HG02623 (cell line): Measurements from ENCODE around the gene CHI3L2.

Source experiments
- ATAC-seq: cut with Tn5 transposase; IDR thresholded peaks from one replicate; pipeline ENCODE4 v1.9.1; 2021; ENCODE audit warnings: moderate library complexity; ENCODE audit not compliant: unreplicated experiment

Gene CHI3L2

DNA sequence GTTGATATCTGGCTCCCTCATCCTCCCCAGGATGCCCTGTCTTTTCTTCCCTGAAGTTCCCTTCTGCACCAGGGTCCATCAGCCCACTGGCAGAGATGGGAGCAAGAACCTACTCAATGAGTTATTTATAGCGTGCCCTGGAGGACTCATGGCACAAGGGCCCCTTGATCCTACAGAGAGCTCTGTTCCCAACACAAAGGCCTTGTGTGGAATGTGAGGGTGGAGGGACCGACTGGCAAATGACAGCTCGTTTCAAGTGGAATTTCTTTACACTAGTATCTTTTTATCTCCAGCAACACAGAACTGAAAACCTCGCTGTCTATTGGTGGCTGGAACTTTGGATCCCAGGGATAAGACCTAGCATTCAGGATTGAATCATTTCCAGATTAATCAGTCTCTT, 22.4 kb downstream of the CHI3L2 start:
- no peak for ATAC-seq

DNA sequence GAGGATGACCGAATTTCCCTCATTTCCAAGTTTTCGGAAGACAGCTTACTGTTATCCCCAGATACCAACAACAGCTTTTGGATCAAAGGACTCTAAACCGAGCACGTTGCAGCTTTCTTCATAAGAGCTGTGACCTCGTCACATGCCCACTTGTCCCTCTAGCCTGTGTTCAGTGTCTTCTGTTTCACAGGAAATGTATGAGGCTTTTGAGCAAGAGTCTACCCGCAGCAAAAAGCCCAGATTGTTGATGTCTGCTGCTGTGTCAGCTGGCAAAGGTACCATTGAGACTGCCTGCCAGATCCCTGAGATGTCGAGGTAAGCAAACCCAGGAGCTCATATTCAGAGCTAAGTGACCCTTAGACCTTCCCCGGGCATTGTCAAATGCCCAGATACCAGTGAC, 24.1 kb downstream of the CHI3L2 start:
- ATAC-seq = no peak

DNA sequence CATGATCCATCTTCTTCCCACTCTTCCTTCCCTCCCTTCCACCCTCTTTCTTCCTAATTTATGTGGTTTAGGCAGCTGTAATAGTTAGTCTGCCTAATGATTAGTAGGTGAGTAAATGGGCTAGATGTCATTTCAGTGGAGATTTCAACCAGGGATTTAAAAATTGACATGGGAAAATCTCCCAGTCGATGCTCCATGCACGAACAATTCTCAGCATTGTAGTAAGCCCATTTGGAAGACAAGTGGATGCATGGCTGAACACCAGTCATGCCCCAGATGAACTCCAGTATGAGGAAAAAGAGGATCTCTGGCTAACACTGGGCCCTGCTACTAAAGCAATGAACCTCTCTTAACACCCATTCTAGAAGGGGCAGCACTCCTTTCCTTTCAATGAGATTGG, 25.3 kb downstream of the CHI3L2 start:
- ATAC-seq = no peak

DNA sequence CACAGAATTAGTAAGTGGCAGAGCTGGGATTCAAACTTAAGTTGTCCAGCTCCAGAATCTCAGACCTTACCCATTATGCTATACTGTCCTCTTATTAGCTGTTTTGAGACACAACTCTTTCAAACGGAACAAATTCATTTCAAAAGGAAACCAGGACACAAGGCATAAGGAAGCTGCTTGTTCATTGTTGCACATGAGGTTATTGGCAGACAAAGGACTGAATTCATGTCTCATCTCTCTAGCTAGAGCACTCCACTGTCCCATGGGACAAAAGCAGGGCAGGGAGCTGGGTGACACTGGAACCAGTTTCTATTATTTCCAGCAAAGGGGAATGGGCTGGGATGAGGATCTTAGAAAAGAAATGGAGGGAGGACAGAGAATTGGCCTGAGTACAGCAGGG, 26.4 kb downstream of the CHI3L2 start:
- ATAC-seq = no peak

DNA sequence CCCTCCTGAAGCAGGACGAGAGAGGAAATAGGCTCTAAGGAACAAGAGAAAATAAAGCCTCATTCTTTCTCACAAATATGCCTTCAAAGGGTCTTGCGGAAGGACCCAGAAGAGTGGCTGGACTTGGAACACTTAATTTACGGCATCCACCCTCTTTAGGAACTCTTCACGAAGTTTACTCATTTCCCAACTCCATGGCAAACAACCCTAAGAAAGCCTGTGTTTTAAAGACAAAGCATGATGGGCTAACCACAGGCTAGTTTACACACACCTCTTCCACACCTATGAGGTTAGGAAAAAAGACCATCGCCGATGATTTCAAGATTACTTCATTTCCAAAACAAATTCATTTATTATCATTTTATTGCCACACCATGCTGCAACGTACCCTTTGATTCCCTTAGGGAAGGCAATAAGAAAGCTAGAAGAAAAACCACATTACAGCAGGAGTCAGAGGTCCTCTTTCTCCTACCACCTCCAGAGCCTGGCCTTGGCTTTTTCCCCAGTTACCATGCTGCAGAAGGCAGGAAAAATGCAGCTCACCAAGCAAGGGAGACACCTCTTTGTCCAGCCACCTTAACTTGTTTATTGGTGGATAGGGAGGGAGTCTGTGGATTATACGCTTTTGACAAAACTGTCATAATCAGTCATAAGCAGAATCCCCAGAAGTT, 29.6 kb downstream of the CHI3L2 start:
- ATAC-seq = no peak

DNA sequence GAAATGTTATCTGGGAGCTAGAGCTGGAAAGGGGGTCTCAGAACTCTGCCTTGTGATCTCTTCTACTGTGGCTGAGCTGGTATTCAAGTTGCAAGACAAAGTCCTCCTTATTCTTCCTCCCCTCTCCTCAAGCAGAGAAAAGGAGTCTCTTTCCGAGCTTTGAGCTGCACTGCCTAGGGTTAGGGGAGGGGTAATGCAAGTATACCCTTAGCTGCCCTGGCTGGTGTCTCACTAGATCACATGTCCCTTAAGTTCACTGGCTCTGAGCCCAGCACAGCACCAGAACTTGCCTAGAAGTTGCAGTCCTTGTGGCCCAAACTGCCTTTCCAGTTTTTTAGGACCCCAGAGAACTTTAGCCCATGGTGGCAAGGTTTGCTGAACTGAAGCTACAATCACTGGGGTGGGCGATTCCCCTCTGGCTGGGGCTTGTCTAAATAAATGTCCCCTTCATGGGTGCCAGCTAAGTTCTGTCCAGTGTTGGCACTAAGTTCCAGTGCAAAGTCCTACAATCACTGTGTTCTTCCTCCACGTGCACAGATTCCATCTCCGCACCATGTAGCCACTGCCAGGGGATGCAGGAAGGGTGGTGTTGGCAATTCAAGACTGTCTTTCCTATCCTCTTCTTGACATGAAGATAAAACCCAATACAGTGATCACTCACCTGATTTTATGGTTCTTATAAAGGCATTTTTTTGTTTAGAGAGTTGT, 40.4 kb downstream of the CHI3L2 start:
- no peak for ATAC-seq

DNA sequence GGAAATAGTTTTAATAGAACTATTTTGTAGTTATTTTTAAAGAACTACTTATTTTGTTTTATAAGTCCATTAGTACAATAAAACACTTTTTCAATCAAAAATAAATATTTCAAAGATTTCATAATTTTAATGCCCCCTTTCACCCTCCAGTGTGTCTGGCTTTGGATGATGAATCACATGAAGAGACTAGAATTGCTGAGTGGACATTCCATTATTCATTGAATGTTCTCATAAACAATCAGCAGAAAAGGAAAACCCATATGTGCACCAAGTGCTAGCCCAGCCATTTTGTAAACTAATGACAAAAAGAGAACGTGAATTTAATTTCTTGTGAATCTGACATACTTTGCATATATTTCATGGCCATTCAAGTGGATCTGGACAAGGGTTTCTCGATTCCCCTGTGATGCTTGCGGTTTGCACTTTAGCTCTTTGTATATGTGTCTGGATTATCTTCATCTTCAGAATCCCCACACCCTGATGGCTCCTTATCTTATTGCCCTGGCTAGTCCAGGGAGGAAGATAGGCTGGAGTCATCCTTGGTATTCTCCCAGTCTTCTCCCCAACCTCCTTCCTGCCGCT, 42.4 kb downstream of the CHI3L2 start:
- no peak for ATAC-seq

DNA sequence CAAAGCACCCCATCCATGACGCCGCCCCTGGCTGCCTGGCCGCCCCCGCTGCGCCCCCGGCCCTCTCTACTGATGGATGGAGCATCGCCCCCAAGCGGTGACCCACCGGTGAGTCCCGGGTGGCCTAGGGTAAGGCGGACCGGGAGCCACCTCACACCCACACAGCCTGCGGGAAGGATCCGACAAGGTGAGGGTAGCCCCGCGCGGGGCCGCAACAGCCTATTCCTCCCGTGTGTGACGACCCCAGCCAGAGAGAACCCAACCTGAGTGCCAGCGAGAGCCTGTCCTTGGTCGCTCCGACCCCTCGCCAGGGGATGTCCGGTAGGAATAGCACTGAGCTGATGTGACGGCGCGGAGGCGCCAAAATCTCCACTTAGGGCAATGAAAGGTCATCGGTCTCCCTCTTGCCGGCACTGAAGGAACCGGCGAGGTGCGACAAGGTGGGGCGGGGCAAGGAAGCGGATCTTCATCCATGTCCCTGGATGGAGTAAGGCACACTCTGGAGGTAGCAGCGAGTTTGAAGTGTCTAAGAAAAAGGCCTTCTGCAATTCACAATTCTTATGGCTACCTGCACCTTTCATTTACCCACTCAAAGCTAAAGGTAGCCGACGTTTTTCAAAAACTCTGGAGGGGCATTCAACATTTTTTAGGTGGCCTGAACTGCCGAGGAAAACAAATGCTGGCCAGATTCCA, 43.4 kb downstream of the CHI3L2 start:
- no peak for ATAC-seq

DNA sequence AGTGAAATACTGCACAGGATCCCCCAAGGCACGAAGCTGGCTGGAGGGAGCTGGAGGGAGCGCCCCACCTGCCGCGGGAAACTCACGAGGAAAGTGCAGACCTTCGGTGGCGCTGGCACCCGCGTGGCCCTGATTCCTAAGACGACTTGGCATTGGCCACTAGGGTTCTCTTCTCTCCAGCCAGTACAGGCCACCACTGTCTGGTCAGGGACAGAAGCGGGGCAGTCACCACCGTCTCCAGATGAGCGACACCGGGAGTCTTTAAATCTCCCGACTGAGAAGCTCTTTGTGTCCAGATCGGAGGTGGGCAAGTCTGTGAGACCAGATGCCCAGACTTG, 43.9 kb downstream of the CHI3L2 start:
- ATAC-seq = no peak

DNA sequence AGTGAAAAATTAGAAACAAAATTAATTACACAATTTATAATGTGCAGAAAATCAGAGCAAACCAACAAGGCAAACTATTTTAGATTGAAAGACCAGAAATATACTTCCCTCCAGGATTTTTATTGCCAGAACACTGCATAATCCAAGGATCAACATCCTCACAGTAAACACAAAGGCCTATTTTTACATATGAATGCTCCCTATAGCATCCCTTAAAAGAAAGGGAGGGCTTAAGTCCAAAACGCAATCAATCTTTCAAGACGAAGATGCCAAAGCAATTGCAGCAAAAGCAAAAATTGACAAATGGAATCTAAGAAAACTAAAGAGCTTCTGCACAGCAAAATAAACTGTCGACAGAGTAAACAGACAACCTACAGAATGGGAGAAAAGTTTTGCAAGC, 44.6 kb downstream of the CHI3L2 start:
- ATAC-seq = no peak

DNA sequence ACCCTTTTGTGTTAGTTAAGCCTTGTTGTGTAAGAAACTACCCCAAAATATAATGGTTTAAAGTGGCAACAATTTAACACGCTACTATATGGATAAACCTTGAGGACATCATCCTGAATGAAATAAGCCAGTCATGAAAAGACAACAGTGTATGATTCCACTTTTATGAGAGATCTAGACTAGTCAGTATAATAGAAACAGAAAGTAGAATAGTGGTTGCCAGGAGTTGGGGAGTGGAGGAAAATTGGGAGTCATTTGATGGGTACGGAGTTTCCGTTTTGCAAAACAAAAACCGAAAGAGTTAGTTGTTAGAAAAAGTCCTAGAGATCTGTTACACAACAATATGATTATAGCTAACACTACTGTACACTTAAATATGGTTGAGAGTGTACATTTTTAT, 47.1 kb downstream of the CHI3L2 start:
- no peak for ATAC-seq

DNA sequence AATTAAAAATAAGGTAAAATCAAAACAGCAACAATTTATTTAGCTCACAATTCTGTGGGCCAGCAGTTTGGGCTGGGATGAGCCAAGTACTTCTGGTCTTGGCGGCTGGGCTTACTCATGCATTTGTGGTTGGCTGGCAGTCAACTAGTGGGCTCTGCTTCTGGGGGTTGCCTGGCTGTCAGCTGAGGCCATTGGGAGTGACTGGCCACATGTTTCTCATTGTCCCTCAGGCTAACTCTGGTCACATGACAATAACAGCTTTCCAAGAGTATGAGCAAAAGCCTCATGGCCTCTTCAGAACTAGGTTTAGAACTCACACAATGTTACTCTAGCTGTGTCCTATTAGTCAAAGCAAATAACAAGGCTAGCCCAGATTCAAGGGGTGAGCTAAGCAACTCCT, 47.6 kb downstream of the CHI3L2 start:
- no peak for ATAC-seq

DNA sequence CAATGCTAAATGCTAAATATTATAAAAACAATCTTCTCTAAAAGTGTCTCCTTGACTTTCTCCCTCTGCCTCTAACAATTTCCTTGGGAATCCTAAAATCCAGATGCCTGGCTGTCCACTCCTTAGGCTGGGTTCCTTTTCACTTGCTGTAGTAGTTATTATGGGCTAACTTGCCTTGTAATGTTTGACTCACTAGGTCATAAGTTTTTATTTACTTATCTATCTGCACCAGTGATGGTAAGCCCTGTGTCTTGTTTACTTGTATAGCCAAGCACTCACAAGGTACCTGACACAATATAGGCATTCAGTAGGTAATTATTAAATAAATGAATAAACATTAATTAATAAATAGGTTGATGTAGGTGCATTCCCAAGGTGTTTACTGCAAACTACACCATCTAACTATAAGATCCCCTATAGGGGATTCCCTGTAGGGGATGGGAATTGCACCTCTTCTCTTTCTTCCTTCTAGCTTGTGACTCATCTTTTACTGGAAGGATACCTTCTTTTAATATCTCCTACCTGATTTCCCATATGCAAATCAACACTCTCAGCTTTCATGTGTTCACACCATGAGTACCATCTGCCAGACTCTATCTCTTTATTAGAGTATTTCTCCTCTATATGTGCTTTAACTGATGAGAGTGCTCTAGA, 48.4 kb downstream of the CHI3L2 start:
- no peak for ATAC-seq

DNA sequence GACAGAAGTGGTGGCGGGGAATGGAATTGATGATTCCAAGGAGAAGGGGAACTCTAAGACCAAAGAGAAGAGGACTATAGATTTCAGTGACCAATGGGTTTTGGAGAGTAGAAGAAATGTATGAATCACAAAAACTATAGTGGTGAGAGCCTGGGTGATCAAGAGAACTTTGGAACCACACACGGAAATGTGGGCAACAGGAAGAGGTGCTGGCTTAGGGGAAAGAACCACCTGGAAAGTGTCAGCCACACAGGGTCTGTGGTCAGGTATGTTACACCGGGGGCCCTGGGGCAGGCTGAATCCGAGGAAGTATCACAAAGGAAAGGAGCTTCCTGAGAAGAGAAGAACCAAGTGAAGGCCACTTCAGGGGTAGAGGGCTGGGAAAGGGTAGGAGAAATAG, 51.6 kb downstream of the CHI3L2 start:
- no peak for ATAC-seq

DNA sequence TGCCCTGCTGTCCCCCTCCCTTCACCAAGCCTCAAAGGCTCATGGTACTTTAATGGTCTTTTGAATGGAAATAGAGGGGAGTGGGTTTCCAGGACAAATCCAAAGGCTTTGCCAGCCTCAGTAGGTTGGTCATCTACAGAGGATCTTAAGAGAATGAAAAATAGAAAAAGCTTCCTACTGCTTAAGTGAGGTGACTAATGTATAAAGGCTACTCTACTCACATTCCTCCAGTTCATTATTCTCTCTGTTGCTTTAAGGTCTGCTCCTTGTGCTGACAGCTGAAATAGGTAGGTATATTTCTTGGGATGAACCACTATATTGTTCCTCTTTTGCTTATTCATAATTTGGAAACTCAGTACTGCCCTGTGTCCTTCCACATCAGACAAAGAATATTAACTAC, 52.8 kb downstream of the CHI3L2 start:
- no peak for ATAC-seq

DNA sequence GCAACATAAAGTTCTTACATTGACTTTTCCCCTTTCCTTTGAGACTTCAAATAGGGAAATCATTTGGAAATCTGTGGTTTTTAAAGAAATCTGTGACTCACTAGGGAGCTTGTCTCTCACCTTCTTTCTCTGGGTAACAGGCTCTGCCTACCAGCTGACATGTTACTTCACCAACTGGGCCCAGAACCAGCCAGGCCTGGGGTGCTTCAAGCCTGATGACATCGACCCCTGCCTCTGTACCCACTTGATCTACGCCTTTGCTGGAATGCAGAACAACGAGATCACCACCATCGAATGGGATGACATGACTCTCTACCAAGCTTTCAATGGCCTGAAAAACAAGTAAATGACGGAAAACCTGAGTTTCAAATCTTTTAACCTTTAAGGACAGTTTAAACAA, 53.9 kb downstream of the CHI3L2 start:
- no peak for ATAC-seq

DNA sequence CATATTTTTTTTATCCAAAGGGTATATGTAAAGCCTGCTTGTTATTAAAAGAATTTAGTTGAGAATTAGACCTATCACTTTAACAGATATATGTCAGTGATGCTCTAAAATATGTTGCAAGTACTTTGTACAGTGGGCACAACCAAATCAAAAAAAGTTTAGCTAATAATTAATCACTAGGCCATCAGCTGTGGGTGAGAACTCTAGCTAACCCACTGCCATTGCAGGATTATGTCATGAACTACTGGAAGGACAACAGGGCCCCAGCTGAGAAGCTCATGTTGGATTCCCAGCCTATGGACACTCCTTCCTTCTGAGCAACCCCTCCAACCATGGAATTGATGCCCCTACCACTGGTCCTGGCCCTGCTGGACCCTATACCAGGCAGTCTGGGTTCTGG, 56.3 kb downstream of the CHI3L2 start:
- ATAC-seq = no peak

DNA sequence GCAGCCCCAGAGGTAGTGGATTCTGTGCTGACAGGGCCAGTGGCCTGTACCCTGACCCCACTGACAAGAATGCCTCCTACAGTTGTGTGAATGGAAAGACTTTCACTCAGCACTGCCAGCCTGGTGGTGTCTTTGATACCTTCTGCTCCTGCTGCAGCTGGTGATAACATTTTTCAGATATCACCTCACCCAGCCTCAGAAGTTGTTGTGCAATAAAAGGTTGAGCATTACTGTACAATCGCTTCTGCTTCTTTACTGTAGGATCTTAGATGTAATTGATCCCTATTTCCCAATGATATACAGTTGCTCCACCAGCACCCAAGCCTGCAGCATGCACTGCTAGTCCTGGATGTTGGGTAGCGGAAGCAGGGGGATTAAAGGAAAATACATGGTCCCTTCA, 58.4 kb downstream of the CHI3L2 start:
- ATAC-seq = no peak

DNA sequence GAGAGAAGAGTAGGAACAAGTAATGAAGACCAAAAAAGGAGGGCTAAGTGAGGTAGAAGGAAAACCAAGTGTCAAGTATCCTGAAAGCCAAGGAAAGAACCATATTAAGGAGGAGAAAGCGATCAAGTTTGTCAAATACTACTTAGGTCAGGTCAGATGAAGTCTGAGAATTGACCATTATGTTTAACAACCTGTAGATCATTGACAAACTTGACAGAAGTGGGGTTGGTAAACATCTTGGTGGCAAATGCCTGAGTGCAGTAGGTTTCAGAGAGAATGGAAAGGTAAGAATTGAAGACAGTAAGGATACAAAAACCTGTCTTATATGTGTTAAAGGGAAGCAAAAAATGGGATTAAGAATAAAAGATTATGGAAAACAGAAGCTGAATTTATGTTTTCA, 59.4 kb downstream of the CHI3L2 start:
- ATAC-seq = no peak

DNA sequence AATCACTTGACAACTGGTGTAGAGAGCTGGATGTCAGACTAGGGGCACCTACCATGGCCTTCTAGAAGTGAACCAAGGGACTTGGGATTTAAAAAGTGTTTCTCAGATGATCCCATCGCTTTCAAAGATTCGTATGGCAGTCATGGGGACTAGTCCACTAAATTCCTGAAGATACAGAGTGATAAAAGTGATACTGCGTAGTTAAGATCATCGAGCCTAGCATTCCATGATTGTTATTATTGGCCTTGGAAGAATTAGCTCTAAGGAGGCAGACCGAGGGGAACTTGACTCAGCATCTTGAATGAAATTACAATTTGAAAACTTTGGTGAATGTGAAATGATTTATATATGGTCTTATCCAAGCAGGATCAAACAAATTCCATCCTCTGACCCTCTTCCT, 61.9 kb downstream of the CHI3L2 start:
- no peak for ATAC-seq

DNA sequence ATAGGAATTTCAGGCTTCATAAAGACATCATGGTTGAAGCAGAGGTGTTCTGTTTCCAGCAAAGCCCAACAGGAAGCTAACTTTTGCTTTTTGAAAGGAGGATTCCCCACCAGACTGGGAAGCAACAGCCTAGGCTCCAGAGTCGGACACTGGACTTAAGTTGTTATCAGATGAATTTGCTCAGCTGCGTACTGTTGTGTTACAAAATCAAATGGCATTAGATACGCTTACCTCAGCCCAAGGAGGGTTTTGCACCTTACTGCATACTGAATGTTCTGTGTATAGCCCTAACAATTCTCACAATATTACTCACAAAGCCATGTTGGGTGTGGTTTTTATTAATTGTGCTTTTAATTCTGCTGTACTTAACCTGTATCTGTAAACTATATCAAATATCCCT, 62.6 kb downstream of the CHI3L2 start:
- no peak for ATAC-seq

DNA sequence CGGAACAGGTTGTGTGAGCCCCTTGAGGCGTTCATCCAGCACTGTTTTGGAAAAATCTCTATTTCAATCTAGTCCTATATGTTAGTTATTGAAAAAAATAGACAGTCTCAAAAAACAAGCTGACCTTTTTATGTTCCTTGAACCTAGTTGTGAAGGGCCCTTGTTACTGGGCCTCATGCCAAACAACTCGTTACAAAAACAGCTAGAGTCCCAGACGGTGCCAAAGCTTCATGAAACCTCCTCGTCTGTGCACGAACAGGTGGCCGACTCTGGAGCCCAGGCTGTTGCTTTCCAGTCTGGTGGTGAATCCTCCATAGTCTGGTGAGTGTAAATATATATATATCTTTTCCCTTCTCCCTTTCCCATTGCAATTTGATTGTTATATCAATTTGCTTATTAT, 63.1 kb downstream of the CHI3L2 start, which contains the start of gene CHIA:
Gene CHIA (plus strand): TSS at position 222 of the 400 bp plus-strand sequence. CDS start 19,617 bp downstream, outside the sequence.
- ATAC-seq = no peak
